Measurements from ENCODE around the gene MOCS1. TPM values are rescaled to one million over a fixed set of nuclear protein-coding genes. Genes with fewer than 3 reads are reported as not detected.

Gene MOCS1
- polyA plus RNA-seq, 10 donors, result 4.5 to 7.1 (median 6.0) TPM

DNA sequence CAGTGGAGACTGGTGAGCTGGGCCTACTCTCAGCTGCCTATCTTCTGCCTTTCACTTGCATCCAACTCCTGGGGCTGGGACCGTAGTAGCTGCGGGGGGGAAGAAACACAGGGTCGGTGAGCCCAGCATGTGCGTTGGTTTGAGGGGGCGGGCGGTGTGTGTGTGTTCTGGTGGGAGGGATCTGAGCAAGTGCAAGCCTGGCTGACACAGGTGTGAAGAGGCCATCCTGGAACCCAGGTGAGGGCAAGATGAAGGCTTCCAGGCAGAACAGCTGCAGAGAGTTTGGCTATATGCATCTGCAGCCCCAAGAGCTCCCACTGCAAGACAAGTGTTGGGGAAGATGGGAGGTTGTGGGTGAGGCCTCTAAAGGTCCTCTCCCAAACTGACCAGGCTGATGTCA, 30.6 kb downstream of the MOCS1 start:
- no peak for DNase-seq

DNA sequence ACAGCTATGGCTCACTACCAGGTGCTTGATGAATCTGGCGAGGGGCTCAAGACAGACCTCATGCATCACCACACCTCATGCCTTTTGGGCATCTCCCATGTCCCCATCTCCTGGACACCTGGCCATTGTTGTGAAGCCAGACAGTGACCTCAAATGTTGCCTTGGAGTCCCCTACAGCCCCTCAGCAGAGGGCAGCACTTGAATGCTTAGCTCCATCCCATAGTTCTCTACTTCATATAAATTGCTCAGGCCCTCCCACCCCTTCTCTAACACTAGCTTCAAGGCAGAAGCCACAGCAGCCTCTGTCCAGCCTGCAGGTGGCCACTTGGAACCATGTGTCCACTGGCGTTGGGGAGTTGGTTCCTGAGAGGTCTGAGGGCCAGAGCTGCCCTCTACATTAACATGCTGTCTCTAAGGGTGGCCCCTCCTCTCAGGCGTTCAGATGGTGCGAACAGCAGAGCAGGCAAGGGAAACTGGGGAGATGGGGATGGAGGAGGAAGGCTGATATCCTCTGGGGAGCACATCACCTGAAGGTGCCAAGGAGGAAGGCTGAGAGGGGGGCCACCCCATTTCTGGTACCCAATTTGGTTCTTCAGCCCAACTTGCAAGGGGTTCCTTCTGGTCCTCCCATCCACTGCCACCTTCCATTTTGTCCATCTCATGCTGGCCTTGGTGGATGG, 31.3 kb downstream of the MOCS1 start:
- no peak for DNase-seq

DNA sequence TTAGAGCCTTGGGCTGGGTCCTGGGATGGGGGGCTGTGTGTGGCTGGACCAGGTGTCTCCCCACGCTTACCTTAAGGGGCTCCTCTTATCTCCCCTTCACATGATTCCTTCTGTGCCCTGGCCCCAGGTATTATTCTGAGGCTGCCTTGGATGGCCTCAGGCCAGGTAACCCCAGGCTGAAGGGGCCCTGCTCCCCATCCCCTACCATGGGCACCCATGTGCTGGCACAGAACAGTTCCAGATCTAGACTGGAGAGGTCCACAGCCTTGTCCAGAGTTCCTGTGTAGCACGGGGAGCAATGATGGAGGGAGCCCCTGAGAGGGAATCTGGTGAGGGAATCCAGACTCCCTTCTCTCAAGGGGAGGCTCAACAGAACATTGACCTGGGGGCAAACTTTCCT, 32.1 kb downstream of the MOCS1 start:
- DNase-seq, result no peak

DNA sequence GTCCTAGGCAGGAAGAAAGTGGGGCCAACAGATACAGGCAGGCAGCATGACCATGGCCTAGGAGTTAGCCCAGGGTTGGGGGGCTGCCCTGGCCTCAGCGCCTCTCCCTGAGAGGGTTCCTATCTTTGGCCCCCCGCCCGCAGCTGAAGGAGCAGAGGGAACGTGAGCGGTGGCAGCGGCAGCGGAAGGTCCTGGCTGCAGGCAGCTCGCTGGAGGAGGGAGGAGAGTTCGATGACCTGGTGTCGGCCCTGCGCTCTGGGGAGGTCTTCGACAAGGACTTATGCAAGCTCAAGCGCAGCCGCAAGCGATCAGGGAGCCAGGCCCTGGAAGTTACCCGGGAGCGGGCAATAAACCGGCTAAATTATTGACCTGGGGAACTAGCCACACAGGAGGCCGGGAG, 32.6 kb downstream of the MOCS1 start:
- DNase-seq, result no peak

DNA sequence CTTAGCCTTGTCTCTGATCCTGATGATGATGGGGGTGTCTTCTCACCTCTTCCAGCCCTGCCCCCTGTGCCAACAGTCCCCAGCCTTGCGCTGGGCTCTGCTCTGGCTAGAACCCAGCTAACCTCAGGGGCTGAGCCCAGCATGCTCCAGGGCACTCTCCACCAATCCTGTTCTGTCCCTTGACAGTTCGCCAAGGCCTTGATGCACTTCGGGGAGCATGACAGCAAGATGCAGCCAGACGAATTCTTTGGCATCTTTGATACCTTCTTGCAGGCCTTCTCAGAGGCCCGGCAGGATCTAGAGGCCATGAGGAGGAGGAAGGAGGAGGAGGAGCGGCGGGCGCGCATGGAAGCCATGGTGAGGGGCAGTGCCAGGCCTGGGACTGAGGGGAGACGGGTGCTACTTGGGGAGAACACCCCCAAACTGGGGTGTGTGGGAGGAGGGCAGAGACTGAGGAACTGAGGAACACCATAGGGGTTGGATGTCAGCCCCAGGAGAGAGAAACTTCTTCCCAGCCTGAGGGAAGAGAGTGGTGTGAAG, 33.1 kb downstream of the MOCS1 start:
- no peak for DNase-seq

DNA sequence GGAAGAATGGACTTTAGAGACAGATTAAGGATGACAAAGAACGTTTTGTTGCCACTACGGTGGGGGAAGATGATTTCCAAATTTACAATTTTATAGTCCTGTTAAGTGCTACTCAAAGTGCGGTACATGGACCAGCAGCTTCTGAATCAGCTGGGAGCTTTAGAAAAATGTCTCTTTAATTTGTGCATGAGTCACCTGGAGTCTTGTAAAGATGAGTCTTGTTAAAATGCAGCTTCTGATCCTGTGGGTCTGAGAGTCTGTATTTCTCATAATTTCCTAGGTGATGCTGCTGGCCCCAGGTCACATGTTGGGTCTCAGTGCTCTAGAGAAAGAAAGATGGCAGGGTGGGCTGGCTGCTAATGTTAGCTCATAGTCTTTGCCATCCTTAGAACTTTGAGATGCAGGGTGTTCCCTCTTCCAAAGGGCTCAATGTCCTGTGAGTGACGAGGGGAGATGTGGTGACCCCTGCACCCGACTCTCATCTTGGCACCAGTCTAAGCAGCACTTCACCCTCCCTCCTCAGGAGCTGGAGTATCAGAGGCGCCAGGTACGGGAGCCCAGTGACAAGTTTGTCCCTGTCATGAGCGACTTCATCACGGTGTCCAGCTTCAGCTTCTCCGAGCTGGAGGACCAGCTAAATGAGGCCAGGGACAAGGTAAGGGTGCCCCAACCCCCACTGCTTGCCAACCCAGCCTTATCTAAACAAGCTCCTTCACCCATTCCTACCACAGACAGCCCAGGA, 34.5 kb downstream of the MOCS1 start:
- no peak for DNase-seq

DNA sequence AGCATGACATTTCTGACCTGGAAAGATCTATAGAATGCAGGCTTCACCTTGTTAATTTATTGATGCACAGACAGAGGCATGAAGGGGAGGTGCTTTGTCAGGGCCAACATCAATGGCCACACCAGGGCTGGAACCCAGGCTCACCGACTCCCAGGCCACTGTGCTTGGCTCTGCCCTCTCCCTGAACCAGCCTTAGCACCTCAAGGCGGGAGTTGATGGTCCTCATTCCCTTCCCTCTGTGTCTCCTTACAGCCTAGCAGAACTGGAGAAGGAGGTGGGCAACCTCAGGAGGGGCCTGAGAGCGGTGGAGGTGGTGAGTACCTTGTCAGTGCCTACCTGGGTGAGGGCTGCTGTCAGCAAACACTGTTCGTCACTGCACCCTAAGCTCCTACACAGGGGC, 35.6 kb downstream of the MOCS1 start:
- DNase-seq, result no peak

DNA sequence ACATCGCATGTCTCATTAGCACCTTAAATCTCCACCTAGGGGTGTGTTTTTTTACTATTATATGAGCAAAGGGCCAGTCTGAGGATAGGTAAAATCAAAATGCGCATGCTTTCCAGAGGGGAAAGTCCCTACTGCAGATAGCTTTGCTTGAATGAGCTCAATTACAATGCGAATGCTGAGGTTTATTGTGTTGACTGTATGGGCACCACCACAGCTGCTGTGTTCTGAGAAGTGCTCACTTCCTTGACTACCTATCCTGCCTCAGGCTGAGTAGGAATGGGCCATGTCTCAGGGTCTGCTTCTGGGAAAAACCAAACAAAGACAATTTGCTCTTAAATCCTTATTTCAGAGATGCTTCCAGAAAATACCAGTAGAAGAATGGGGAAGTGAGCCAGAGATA, 36.6 kb downstream of the MOCS1 start:
- no peak for DNase-seq

DNA sequence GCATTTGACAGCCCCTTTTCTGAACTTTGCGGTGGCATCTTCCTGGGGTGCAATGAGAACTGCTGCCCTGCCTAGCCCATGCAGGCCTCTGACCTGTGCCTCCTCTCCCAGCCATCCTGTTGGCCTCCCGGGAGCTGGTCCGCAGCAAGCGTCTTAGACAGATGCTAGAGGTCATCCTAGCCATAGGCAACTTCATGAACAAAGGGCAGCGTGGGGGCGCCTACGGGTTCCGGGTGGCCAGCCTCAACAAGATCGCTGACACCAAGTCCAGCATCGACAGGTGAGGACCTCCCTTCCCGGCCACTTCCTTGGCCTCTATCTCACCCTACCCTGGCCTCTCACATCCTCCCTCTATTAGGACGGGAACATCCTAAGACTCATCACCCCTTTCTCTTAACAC, 37.6 kb downstream of the MOCS1 start:
- DNase-seq, result no peak

DNA sequence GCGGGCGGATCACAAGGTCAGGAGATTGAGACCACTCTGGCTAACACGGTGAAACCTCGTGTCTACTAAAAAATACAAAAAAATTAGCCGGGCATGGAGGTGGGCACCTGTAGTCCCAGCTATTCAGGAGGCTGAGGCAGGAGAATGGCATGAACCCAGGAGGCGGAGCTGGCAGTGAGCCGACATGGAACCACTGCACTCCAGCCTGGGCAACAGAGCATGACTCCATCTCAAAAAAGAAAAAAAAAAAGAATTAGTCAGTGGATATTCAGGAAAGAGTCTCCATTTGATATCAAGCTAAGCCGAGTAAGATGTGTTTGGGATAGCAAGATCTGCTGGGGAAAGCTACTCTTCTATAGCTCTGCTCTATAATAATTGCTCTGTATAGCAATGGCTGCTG, 41.0 kb downstream of the MOCS1 start:
- DNase-seq, result no peak

DNA sequence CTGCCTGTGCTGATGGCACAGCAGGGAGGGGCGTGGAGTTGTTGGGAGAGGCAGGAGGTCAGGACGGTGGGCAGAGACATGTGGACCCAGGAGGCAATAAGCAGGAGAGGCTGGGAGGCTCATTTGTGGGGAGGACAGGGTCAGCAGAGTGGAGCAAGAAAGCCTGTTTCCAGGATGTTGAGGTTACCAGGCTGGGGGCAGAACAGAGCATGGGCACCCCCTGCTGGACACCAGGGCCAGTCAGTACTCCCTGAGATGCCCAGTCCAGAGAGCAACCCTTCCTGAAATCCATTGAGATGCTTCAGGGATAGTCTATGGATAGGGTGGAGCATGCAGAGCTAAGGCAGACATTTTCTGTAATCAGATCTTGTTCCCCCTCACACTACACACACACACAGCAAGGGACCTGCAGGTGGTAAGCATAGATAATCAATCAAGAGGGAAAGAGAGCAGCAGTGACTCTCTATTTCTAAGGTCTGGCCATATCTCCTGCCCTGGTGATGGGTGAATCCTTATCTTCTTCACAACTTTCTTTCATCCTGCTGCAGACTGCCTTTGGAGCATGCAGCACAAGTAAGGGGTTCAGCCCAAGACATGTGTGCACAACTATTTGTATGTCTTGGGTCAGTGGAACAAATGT, 41.7 kb downstream of the MOCS1 start:
- peak in 2 of 3 donors; percentile 67 to 77 for DNase-seq

DNA sequence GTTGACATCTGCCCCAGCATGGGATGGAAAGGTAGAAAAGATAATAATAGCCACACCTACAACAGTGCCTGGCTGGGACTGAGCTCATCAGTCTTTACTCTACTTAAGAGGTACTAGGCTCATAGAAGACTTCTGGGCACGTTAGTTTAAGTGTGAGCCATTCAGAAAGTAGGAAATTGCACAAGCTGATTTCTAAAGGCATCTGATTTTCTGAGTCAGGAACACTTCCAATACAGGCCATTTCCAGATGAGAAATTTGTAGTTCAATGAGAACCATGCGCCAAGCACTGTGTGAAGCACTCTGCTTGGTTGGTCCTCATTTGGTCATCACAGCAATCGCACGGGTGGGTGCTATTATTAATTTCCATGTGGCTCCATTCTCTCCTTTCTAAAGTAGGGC, 42.3 kb downstream of the MOCS1 start:
- no peak for DNase-seq

DNA sequence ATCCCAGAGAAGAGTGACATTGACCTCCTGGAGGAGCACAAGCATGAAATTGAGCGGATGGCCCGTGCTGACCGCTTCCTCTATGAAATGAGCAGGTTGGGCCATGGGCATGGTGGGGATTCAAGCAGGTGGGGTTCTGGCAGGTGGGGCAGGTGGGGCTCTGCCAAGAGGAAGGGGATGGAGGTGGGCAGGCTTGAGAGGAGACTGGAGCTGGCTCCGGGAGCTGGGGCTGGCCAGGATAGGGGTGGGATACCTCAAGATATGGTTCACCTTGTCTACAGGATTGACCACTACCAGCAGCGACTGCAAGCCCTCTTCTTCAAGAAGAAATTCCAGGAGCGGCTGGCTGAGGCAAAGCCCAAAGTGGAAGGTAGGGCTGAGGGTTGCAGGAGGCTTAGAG, 42.9 kb downstream of the MOCS1 start:
- no peak for DNase-seq

DNA sequence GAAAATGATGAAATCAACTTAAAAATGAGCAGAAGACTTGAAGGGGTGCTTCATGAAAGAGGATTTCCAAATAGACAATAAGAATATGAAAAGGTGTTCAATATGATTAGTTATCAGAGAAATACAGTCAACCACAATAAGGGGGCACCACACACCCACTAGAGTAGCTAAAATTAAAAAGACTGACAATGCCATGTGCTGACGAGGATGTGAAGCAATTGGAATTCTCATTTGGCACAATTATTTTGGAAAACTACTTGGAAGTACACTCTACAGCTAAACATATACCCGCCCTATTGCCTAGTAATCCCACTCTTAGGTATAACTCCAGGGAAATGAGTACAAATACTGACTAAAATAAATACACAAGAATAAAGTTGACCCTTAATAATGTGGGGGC, 45.0 kb downstream of the MOCS1 start:
- DNase-seq, result no peak

DNA sequence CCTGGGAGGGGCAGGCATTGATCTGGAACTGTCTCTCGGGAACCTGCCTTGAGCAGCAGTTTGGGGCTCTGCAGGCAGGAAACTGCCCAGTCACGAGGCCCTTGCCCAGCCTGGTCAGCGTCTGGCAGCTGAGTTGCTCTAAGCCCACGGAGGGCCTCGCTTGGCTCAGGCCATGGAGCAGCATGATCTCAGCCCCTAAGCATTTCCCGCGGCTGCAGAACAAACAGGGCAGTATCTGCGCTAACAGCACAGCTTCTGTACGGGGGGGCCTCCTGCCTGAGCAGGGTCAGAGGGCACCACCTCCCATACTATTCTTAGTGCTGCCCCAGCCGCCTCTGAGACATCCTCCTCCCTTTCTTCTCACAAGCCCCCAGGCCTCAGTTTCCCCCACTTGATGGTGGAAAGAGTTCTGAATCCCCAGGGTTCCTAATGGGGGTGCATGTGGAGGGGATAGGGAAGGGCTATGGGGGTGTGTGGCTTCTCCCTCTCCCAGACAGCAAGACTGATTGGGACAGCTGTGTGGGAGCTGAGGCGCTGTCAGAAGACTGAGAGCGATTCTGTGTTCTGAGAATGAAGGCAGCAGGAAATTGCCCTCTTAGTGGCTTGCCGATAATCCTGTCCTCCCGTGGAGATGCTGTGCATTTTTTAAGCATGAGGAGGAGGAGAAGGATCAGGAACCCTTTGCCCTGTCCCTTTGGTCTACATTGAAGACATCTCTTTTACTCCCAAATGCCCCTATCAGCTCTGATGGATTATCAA, 46.4 kb downstream of the MOCS1 start:
- DNase-seq, result peak; percentile 78 to 86 (median 80)

DNA sequence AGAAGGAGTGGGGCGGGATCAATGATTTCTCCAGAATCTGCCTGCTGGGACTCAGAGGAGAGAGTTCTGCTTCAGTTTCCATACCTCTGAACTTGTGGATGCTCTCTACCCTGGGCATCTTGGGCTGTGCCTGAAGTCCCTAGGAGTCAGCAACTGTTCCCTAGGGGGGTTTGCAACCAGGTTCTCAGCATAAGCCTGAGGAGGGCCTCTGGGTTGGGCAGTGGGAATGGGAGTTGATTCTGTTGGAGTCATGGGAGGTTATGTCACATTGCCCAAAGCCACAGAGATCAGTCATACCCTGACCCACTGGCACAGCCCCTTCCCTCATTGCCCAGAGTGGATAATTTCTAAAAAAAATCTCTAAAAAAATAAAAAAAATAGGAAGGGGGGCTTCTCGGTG, 47.4 kb downstream of the MOCS1 start:
- no peak for DNase-seq

DNA sequence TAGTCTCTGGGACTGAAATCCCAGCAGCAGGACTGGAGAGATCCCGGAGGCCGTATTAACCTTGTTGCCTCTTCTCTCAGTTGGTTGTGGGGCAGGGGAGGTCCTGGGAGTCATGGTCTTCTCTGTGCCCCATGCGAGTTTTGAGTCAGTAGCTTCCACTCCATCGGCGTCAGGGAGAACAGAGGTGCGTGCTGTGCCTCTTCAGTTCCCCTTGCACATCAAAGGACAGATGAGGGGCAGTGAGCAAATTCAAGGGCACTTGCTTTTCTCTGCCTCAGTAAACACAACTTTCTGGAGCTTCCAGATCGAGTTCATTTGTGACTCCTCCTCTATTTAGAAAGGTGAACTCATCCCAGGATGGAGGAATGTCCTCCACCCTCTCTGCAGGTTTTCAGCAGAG, 48.6 kb downstream of the MOCS1 start:
- DNase-seq, result no peak

DNA sequence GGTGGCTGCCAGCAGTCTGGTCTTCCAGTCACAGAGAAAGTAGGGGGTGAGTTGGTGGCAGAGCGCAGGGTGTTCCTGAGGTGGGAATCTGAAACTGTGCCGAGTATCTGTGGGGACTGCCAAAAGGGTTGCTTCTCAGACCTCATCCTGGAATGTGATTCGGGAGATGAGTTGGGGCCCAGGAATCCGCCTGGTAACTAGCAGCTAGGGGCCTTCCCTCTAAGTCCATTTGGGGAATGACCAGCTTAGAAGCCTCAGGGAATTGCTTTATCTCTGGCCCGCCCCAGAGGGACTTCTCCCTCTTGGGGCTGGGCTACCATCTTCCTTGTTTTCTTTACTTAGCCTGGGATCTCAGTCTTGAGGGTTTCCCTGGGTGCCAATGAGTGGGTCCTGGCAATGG, 49.6 kb downstream of the MOCS1 start:
- no peak for DNase-seq

DNA sequence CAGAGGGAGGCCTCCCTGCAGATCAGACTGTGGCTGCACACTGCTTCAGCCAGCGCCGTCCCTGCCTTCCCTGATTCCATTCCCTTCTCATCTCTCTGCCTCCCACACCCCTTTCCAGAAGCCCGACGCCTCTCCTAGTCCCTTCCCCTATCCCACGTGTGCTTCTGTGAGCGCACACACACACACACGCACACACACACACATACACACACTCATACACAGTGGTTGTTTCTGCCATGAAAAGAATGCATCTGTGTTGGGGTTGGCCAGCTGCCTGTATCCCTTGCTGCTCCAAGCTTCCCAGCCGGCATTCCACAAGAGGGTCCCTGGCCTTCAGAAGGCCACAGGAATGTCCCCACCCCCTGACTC, 51.7 kb downstream of the MOCS1 start:
- peak; percentile 73 to 97 (median 85) for DNase-seq

DNA sequence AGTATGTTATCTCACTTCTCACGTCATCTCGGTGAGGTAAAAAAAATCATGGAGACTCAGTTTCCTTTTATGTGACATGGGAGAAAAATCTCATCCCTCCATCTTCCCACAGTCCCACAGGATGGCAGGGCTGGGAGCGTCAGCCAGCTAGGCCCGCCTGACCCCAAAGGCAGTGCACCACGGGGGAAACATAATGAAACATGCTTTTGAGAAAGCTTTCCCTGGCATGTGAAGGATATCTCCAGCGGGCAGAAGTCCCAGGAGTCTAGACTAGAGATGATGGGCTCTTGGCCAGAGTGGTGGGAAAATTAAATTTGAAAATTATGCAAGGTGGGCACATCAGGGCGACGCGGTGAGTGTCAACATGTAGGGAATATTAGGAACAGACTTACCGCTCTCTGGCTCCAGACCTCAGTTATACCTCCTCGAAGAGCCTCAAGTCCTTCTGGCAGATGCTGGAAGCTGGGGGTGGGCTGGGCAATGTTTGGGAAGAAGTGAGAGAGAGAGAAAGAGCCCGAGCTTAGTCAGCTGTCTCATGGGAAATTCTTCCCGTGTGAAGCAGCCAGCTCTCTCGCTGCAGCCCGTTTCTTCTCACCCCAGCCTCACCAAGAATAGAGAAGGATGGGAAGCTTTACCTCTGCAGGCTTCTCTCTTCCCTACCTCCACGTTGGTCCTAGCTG, 52.3 kb downstream of the MOCS1 start:
- peak in 2 of 3 donors; percentile 28 to 87 for DNase-seq

DNA sequence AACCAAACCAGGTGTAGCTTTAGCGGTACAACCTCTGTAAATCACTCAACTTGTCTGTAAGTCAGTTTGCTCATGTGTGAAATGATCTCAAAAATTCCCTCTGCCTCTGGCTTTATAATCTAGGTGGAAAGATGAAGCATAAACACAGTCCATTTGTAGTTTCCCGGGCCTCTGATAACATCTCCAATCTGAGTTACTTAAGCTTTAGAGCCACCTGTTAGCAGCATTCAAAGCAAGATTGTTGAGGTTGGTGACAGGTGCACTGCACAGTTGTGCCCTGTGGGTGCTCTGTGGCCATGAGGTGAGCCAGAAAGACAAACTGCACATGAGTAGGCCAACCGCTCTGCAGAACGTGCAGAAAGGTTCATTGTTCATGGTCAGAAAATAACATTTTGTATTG, 53.7 kb downstream of the MOCS1 start:
- no peak for DNase-seq

DNA sequence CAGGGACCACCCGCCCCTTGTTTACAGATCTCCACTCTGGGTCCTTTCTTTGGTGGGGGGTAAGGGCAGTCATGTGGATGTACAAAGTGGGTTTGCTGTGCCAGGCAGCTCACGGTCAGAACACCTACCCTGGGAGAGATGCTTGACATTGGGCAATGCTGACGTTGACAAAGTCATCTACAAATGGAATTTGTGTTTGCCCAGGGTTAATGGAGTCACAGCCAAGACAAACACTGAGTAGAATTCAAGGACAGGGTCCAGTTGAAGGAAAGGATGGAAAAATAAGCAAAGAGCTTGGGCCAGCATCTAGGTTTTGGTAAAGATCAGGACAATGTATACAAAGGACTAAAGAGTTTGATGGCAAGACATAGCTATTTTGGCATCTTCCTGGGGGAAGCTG, 54.7 kb downstream of the MOCS1 start:
- DNase-seq, result no peak

All from muscle of back (tissue), 11 donors.